NCI-H1436 (cell line): ENCODE data around the gene LGALS3.

Source experiments
- DNase-seq: peaks from one replicate; lab custom pipeline; 2025; lab: John Stamatoyannopoulos, UW

LGALS3 gene

GRCh38 chr14:55115460-55115859 lies 13.6 kb upstream of the LGALS3 start:
- no peak for DNase-seq

GRCh38 chr14:55115861-55116245 lies 13.2 kb upstream of the LGALS3 start:
- no peak for DNase-seq

- DNase-seq: no peak
Observed at GRCh38 chr14:55116246-55117030, 12.6 kb upstream of the LGALS3 start.

- no peak for DNase-seq
Observed at GRCh38 chr14:55117803-55118441, 11.1 kb upstream of the LGALS3 start.

- no peak for DNase-seq
Observed at GRCh38 chr14:55118761-55119160, 10.3 kb upstream of the LGALS3 start.

GRCh38 chr14:55120571-55121495 lies 8.2 kb upstream of the LGALS3 start:
- DNase-seq: no peak

- no peak for DNase-seq
Observed at GRCh38 chr14:55121628-55122439, 7.2 kb upstream of the LGALS3 start.

- no peak for DNase-seq
Observed at GRCh38 chr14:55122440-55122986, 6.5 kb upstream of the LGALS3 start.

GRCh38 chr14:55123101-55123500 lies 6.0 kb upstream of the LGALS3 start:
- no peak for DNase-seq

- no peak for DNase-seq
Observed at GRCh38 chr14:55123852-55124639, 5.0 kb upstream of the LGALS3 start.

GRCh38 chr14:55124774-55125386 lies 4.2 kb upstream of the LGALS3 start:
- no peak for DNase-seq

GRCh38 chr14:55125403-55125802 lies 3.6 kb upstream of the LGALS3 start:
- no peak for DNase-seq

GRCh38 chr14:55126034-55126433 lies 3.0 kb upstream of the LGALS3 start:
- DNase-seq: no peak

- no peak for DNase-seq
Observed at GRCh38 chr14:55126932-55127459, 2.1 kb upstream of the LGALS3 start.

- DNase-seq: no peak
Observed at GRCh38 chr14:55127460-55127951, 1.5 kb upstream of the LGALS3 start.

- no peak for DNase-seq
Observed at GRCh38 chr14:55128386-55129085, 516 bp upstream of the LGALS3 start.

GRCh38 chr14:55129428-55130195 lies 560 bp downstream of the LGALS3 start:
- DNase-seq: no peak

GRCh38 chr14:55130196-55130550 lies 1.1 kb downstream of the LGALS3 start:
- no peak for DNase-seq
